Smooth muscle cell of the umbilical artery (primary cell): ENCODE measurements around the gene DCAF4. TPM values are rescaled to one million over a fixed set of nuclear protein-coding genes. Genes with fewer than 3 reads are reported as not detected.

Experiments used
- total RNA-seq: library from RNA; depleted of rRNA; stranded (reverse); fragments of >200 nt; gene quantifications from 2 replicates; pipeline ENCODE4 v1.2.3, GENCODE V29; 2014

DCAF4 gene
- total RNA-seq: 7.1 and 16.3 TPM in 2 replicates

GRCh38 chr14:72926292-72927028, at the start of gene DCAF4:
Gene DCAF4 (plus strand): TSS chr14:72926464. CDS start chr14:72937979, 11,515 bp downstream.

GRCh38 chr14:72893636-72894322, 32.5 kb upstream of the DCAF4 start, which contains the start of gene DPF3:
Gene DPF3 (minus strand): TSS chr14:72894101. CDS start chr14:72894088, 13 bp downstream.

Other genes starting within 250 kb of the DCAF4 start
- 2.1 and 5.2 TPM in 2 replicates for gene DPF3, start 32.4 kb upstream of the DCAF4 start, total RNA-seq
- gene ZFYVE1, start 100.6 kb downstream of the DCAF4 start, total RNA-seq: 12.2 and 16.5 TPM in 2 replicates
- 32.7 and 45.0 TPM in 2 replicates for gene RBM25, start 132.1 kb downstream of the DCAF4 start, total RNA-seq
- 48.1 and 49.1 TPM in 2 replicates for gene PSEN1, start 210.0 kb downstream of the DCAF4 start, total RNA-seq